HEK293T (cell line): Measurements from ENCODE around the gene GP5.

ENCODE experiments used
- ARNT ChIP-seq: fragments of 450-650 bp; IDR thresholded peaks from 2 replicates; pipeline ENCODE4 v1.6.1; 2017; ENCODE audit warnings: mild to moderate bottlenecking
- ELF4 ChIP-seq: fragments of 450-650 bp; IDR thresholded peaks from 2 replicates; pipeline ENCODE4 v1.6.1; 2017; ENCODE audit warnings: antibody characterized with exemption
- FOXA1 ChIP-seq: fragments of 450-650 bp; IDR thresholded peaks from 2 replicates; pipeline ENCODE4 v1.6.1; 2016; ENCODE audit warnings: mild to moderate bottlenecking
- FOXM1 ChIP-seq: fragments of 450-650 bp; IDR thresholded peaks from 2 replicates; pipeline ENCODE4 v1.6.1; 2017; ENCODE audit warnings: mild to moderate bottlenecking, borderline replicate concordance
- SP1 ChIP-seq: fragments of 450-650 bp; IDR thresholded peaks from 2 replicates; pipeline ENCODE4 v1.6.1; 2017
- TARDBP ChIP-seq: fragments of 450-650 bp; IDR thresholded peaks from 2 replicates; pipeline ENCODE4 v1.6.1; 2016
- ZNF384 ChIP-seq: fragments of 450-650 bp; IDR thresholded peaks from 2 replicates; pipeline ENCODE4 v1.6.1; 2016

DNA sequence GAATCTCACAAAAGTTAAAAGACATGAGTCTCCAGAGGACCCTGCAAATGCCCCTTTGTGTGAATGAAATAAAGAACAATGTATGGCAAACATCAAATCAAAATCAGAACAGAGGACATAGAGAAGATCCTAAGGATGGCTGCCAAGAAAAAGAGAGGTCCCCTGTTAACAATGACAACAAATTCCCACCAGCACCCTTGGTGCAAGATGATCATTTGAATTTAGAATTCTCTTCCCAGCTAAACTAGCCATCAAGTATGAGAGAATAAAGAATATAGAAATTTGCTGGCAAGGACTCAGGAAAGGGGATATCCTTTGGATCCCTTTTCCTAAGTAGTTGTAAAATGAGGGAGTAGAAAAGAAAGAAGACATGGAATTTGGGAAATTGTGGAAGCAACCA is 8.2 kb downstream of the GP5 start:
- TF ChIP-seq ELF4 (no peak), SP1 (no peak), FOXA1 (no peak), TARDBP (no peak), ZNF384 (no peak), FOXM1 (no peak), ARNT (no peak)
